HepG2 (cell line): ENCODE measurements around the gene CFAP92.

Experiments
- GFI1 ChIP-seq: sonication (generic); formaldehyde crosslinking; IDR thresholded peaks from 2 replicates; pipeline ENCODE4 v1.5.0; 2020; ENCODE audit warnings: missing genetic modification reagents, mild to moderate bottlenecking, borderline replicate concordance
- NR2C2 ChIP-seq: sonication (generic); formaldehyde crosslinking; IDR thresholded peaks from 2 replicates; pipeline ENCODE4 v1.4.0; 2020; ENCODE audit warnings: missing genetic modification reagents, mild to moderate bottlenecking, moderate library complexity, borderline replicate concordance
- POLR2A ChIP-seq, 2 experiments: IDR thresholded peaks; 2 replicates each; pipeline ENCODE4 v1.6.1; 2011; ENCODE audit warnings: low read depth in 2 of 2, low read length in 2 of 2, mild to moderate bottlenecking in 1 of 2, moderate library complexity in 1 of 2; ENCODE audit not compliant: insufficient read depth in 1 of 2
- ZNF354B ChIP-seq: sonication (generic); formaldehyde crosslinking; IDR thresholded peaks from 2 replicates; pipeline ENCODE4 v1.8.0; 2022; ENCODE audit warnings: mild to moderate bottlenecking, missing genetic modification reagents

DNA sequence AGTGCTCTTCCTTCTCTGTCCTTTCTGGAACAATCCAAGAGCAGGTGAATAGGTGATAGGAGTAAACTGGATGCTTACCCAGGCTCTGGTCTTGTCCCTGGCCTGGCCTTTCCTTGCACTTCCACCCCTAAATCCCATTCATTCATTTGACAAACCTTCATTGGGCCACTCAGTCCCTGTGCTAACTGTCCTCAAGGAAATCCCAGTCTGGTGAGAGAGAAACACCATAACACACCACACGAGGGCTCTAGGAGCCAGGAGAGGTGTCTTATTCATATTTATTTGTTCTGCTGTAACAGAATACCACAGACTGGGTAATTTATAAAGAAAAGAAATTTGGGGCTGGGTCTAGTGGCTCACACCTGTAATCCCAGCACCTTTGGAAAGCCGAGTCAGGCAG is 30.0 kb upstream of the CFAP92 start:
- TF ChIP-seq ZNF354B (CRISPR knock-in tag) (no peak), GFI1 (no peak), NR2C2 (no peak), POLR2A (IDR thresholded peaks at IDR 0.05; ENCODE audit: insufficient read depth in 1 of 2, low read depth in 2 of 2, low read length in 2 of 2) (no peak)
